Fibroblast of lung (primary cell): ENCODE results near the gene CCDC102B.

Source experiments
- CTCF ChIP-seq, 2 donors: IDR thresholded peaks in 1 of 2; conservative IDR thresholded peaks in 1 of 2; 1 replicate in 1 of 2; 2 replicates in 1 of 2; pipeline ENCODE4 v1.5.1; 2011 to 2012; ENCODE audit warnings: low read length in 2 of 2, control low read depth in 1 of 2, inconsistent platforms in 1 of 2, low read depth in 1 of 2, mild to moderate bottlenecking in 1 of 2
- EZH2 ChIP-seq: IDR thresholded peaks from 2 replicates; pipeline ENCODE4 v1.5.1; 2012; ENCODE audit warnings: low read length, control low read depth, mild to moderate bottlenecking; ENCODE audit errors: missing control alignments

- TF ChIP-seq EZH2 (no peak), CTCF (conservative IDR thresholded peaks at IDR 0.05 in 1 of 2, IDR thresholded peaks at IDR 0.05 in 1 of 2; ENCODE audit: low read depth in 1 of 2, low read length in 2 of 2) (no peak)
Measured at GRCh38 chr18:68759308-68759707, 38.6 kb upstream of the CCDC102B start.
